Measurements from ENCODE around the gene ALDH1L1. TPM values are rescaled to one million over a fixed set of nuclear protein-coding genes. Genes with fewer than 3 reads are reported as not detected.

ALDH1L1 gene
- total and polyA plus RNA-seq, 2 of the 13 experiments (the other 11 are each of a cell fraction or from before 2014, with no cell fraction given) = 11.2 to 28.7 TPM

GRCh38 chr3:126056681-126057500 lies 123.5 kb downstream of the ALDH1L1 start (continued):
- no peak for TF ChIP-seq ZNF777 (CRISPR knock-in tag; IDR thresholded peaks at IDR 0.05)
- TF ChIP-seq NFRKB (IDR thresholded peaks at IDR 0.05) = no peak
- no peak for TF ChIP-seq MAFF (IDR thresholded peaks at IDR 0.05; ENCODE audit: low read depth, low read length)
- TF ChIP-seq NCOA2 (CRISPR knock-in tag; IDR thresholded peaks at IDR 0.05) = no peak
- TF ChIP-seq, protein P1, sequence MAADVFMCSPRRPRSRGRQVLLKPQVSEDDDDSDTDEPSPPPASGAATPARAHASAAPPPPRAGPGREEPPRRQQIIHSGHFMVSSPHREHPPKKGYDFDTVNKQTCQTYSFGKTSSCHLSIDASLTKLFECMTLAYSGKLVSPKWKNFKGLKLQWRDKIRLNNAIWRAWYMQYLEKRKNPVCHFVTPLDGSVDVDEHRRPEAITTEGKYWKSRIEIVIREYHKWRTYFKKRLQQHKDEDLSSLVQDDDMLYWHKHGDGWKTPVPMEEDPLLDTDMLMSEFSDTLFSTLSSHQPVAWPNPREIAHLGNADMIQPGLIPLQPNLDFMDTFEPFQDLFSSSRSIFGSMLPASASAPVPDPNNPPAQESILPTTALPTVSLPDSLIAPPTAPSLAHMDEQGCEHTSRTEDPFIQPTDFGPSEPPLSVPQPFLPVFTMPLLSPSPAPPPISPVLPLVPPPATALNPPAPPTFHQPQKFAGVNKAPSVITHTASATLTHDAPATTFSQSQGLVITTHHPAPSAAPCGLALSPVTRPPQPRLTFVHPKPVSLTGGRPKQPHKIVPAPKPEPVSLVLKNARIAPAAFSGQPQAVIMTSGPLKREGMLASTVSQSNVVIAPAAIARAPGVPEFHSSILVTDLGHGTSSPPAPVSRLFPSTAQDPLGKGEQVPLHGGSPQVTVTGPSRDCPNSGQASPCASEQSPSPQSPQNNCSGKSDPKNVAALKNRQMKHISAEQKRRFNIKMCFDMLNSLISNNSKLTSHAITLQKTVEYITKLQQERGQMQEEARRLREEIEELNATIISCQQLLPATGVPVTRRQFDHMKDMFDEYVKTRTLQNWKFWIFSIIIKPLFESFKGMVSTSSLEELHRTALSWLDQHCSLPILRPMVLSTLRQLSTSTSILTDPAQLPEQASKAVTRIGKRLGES (CRISPR knock-in tag; IDR thresholded peaks at IDR 0.05; ENCODE audit: borderline replicate concordance) = no peak
- peak; percentile 52; the same call in 1 of the 2 replicates for TF ChIP-seq ZBTB33 (CRISPR knock-in tag; IDR thresholded peaks at IDR 0.05)
- 0 out of 2 replicates have a peak, but pooled peaks have one; percentile 19 for TF ChIP-seq ATF2 (CRISPR knock-in tag; IDR thresholded peaks at IDR 0.05)
- TF ChIP-seq, protein P2, sequence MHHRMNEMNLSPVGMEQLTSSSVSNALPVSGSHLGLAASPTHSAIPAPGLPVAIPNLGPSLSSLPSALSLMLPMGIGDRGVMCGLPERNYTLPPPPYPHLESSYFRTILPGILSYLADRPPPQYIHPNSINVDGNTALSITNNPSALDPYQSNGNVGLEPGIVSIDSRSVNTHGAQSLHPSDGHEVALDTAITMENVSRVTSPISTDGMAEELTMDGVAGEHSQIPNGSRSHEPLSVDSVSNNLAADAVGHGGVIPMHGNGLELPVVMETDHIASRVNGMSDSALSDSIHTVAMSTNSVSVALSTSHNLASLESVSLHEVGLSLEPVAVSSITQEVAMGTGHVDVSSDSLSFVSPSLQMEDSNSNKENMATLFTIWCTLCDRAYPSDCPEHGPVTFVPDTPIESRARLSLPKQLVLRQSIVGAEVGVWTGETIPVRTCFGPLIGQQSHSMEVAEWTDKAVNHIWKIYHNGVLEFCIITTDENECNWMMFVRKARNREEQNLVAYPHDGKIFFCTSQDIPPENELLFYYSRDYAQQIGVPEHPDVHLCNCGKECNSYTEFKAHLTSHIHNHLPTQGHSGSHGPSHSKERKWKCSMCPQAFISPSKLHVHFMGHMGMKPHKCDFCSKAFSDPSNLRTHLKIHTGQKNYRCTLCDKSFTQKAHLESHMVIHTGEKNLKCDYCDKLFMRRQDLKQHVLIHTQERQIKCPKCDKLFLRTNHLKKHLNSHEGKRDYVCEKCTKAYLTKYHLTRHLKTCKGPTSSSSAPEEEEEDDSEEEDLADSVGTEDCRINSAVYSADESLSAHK (CRISPR knock-in tag; IDR thresholded peaks at IDR 0.05; ENCODE audit: borderline replicate concordance) = no peak
- no peak for TF ChIP-seq ZNF281 (CRISPR knock-in tag; IDR thresholded peaks at IDR 0.05; ENCODE audit: borderline replicate concordance)
- TF ChIP-seq ONECUT2 (CRISPR knock-in tag; IDR thresholded peaks at IDR 0.05) = no peak
- no peak for TF ChIP-seq ZNF891 (CRISPR knock-in tag; IDR thresholded peaks at IDR 0.05)
- TF ChIP-seq ZNF530 (CRISPR knock-in tag; IDR thresholded peaks at IDR 0.05; ENCODE audit: low read depth) = no peak

All from HepG2 (cell line).